Neutrophil (primary cell): ENCODE measurements around the gene BUD23.

ENCODE experiments used
- H3K27ac ChIP-seq: fragments of 200-600 bp; sonication (generic); 2 replicates; pipeline ENCODE4 v1.5.1; 2016; ENCODE audit warnings: mild to moderate bottlenecking, moderate library complexity
- H3K27me3 ChIP-seq: fragments of 200-600 bp; sonication (generic); 2 replicates; pipeline ENCODE4 v1.6.0; 2016; ENCODE audit warnings: mild to moderate bottlenecking
- H3K36me3 ChIP-seq: fragments of 200-600 bp; sonication (generic); 2 replicates; pipeline ENCODE4 v1.5.1; 2017
- H3K4me1 ChIP-seq, 2 experiments: fragments of 200-600 bp in 1 of 2; sonication (generic) in 1 of 2; 1 replicate in 1 of 2; 2 replicates in 1 of 2; pipeline versions ENCODE4 v1.5.1 to v1.6.1; 2013 to 2016; ENCODE audit warnings: low read depth in 1 of 2, low read length in 1 of 2, mild to moderate bottlenecking in 1 of 2, moderate library complexity in 1 of 2; ENCODE audit not compliant: control insufficient read depth in 1 of 2, insufficient read depth in 1 of 2
- H3K4me3 ChIP-seq, 2 experiments: fragments of 200-600 bp in 1 of 2; sonication (generic) in 1 of 2; 1 replicate in 1 of 2; 2 replicates in 1 of 2; pipeline ENCODE4 v1.5.1; 2013 to 2016; ENCODE audit warnings: low read depth in 1 of 2, low read length in 1 of 2, mild to moderate bottlenecking in 1 of 2, moderate library complexity in 1 of 2
- H3K9me3 ChIP-seq: fragments of 200-600 bp; sonication (generic); 2 replicates; pipeline ENCODE4 v1.5.1; 2016
- CTCF ChIP-seq: fragments of 200-600 bp; sonication (generic); IDR thresholded peaks from 2 replicates; pipeline ENCODE4 v1.5.1; 2016; ENCODE audit warnings: antibody characterized with exemption

Gene BUD23

DNA sequence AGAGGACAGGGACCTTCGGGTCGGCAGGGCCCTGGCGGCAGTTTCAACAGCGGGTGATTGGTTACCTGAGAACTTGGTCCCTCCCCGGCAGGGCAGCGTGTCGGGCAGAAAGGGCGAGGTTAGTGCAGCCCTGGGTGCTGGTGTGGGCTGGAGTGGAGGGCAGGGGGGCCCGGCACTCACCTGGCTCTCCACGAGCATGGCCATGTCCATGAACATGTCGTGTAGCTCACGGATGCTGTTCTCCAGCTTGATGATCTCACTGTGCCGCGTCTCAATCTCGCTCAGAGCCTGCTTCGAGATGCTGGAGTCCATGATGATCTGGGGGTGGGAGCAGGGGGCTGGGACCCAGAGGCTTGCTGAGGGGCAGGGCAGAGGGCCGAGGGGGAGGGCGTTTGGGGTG lies 19.3 kb downstream of the BUD23 start:
- Histone ChIP-seq H3K9me3 (no peaks in the 10 kb centered on the region), H3K27ac (no peak overlapping the region), H3K4me3 (no peak overlapping the region), H3K36me3 (peaks cover 28% of the 10 kb centered on the region), H3K4me1 (peaks cover 3 to 9% of the 10 kb centered on the region in 2 experiments), H3K27me3 (peaks cover 63% of the 10 kb centered on the region)
- TF ChIP-seq CTCF, result no peak

DNA sequence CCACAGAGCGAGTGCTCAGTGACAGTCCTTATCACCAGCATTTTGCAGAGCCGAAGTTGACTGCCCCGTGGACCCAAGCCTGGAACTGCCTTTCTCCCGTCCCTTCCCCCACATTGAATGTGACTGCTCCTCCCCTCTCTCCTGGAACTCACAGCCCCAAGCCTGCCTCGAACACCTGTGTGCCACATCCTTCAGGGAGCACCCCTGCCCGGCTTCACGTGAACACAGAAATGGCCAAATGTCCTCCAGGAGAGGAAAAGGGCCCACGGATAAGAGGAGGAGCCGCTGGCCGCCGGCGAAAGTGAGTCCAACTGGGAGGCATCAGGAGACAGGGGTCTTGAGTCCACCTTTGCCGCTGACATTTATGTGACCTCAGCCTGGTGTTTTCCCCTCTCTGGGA lies 19.8 kb downstream of the BUD23 start:
- Histone ChIP-seq H3K36me3 (peaks cover 22% of the 10 kb centered on the region), H3K4me3 (no peak overlapping the region), H3K9me3 (no peaks in the 10 kb centered on the region), H3K4me1 (peaks cover 3 to 9% of the 10 kb centered on the region in 2 experiments), H3K27ac (no peak overlapping the region), H3K27me3 (peaks cover 67% of the 10 kb centered on the region)
- TF ChIP-seq CTCF, result no peak

- H3K9me3 ChIP-seq, result no peaks in the 10 kb centered on the region
- H3K4me1 ChIP-seq, result peaks cover 3 to 9% of the 10 kb centered on the region in 2 experiments
- peaks cover 14% of the 10 kb centered on the region for H3K36me3 ChIP-seq
- peaks cover 75% of the 10 kb centered on the region for H3K27me3 ChIP-seq
- TF ChIP-seq CTCF, result no peak
- no peak overlapping the region for H3K27ac ChIP-seq
- peak overlapping the region in 1 of 2 experiments; percentile 35 for H3K4me3 ChIP-seq
Measured at GRCh38 chr7:73703757-73704639, 20.6 kb downstream of the BUD23 start.

DNA sequence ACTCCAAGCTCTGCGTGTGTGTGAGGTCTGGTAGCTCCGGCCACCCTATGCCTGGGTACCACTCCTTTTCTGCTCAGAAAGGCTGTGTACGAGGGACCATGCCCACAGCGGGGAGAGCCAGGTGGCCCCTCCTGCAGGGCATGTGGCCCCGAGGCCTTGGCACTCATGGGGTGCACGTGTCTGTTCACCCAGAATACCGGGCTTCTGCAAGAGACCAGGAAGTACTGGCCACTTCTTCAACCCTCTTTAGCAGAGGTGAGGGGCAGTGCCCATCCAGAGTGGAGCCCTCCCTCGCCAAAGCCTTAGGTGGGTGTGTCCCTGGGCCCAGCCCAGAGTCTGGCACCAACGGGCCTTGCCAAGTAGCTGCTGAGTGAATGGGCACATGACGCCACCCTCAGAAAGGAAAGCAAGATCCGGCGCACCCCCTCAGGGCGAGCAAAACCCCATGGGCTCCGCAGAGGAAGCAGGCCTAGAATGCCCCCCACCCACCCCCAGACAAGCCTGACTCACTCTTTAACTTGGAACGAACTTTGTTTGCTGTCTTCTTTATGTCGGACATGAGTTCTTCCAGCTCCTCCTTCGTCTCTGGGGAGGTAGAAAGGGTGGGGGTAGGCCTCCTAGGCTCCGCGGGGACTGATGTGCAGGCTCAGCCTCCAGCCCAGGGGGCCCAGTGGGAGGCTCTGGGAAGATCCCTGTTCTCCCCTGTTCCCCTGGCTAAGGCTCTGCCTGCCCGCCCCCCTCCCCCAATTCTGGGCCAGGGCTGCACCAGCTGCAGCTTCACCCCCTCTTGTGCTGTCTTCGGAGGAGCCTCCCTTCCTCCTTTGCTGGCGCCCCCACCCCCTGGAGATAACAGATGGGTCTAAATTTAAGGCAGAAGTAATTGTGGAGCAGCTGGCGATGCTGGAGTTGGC lies 21.5 kb downstream of the BUD23 start:
- H3K4me1 ChIP-seq, result peaks cover 3 to 9% of the 10 kb centered on the region in 2 experiments
- H3K27ac ChIP-seq, result no peak overlapping the region
- no peak overlapping the region for H3K4me3 ChIP-seq
- H3K27me3 ChIP-seq, result peaks cover 82% of the 10 kb centered on the region
- peaks cover 5% of the 10 kb centered on the region for H3K36me3 ChIP-seq
- no peak for TF ChIP-seq CTCF
- no peaks in the 10 kb centered on the region for H3K9me3 ChIP-seq

DNA sequence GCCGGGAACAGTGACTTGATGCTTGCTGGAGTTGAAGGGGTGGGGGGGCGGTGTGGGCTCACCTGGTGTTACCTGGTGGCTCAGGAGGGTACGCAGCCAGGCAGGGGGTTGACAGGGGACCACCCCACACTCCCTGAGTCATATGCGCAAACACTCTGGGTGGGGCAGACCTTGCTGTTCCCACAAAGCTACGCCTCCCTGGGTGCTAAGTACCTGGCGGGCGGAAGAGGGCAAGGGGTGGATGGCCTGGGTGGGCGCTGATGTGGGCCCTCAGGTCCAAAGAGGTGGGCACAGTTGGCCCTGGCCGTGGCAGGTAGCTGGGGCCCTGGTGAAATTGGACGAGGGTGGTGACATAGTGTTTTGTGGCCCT lies 22.1 kb downstream of the BUD23 start:
- Histone ChIP-seq H3K36me3 (no peaks in the 10 kb centered on the region), H3K9me3 (no peaks in the 10 kb centered on the region), H3K27me3 (peaks cover 87% of the 10 kb centered on the region), H3K4me3 (no peak overlapping the region), H3K27ac (no peak overlapping the region), H3K4me1 (peaks cover 3 to 9% of the 10 kb centered on the region in 2 experiments)
- TF ChIP-seq CTCF, result no peak
